A673 (cell line): ENCODE measurements around the gene LY86. TPM values are rescaled to one million over a fixed set of nuclear protein-coding genes. Genes with fewer than 3 reads are reported as not detected.
A peak's percentile ranks its signal among the peaks of the same experiment; 100 is the strongest.

Experiments used
- BruUV-seq: library from RNA; stranded (reverse); fragments of 400-500 nt; replicated peaks from 2 replicates; lab custom pipeline; 2021; lab: Mats Ljungman, UMichigan
- CTCF ChIA-PET: fragments of 300-600 bp; sonication (Branson Sonifier 250); formaldehyde crosslinking; loops from one replicate; lab custom pipeline; 2022; ENCODE audit warnings: antibody characterized with exemption; lab: Charles Lee
- POLR2A ChIA-PET: fragments of 300-600 bp; sonication (Branson Sonifier 250); formaldehyde crosslinking; loops from one replicate; lab custom pipeline; 2022; ENCODE audit warnings: antibody characterized with exemption; ENCODE audit not compliant: low non-redundant PET; lab: Charles Lee
- DNase-seq: peaks from one replicate; pipeline ENCODE4 v3.0.0-alpha.2; 2015; ENCODE audit warnings: low spot score
- H3K27ac ChIP-seq: fragments of 200-600 bp; sonication (generic); 2 replicates; pipeline ENCODE4 v1.5.1; 2016; ENCODE audit warnings: mixed run types, low read depth, mild to moderate bottlenecking, mixed read lengths, antibody characterized with exemption, low read length; ENCODE audit not compliant: poor library complexity, severe bottlenecking
- H3K27me3 ChIP-seq: fragments of 200-600 bp; sonication (generic); replicated peaks from 2 replicates; pipeline ENCODE4 v1.6.1; 2017; ENCODE audit warnings: mixed run types, low read depth, mild to moderate bottlenecking, mixed read lengths, antibody characterized with exemption, low read length; ENCODE audit not compliant: insufficient read depth, poor library complexity
- H3K36me3 ChIP-seq: fragments of 200-600 bp; sonication (generic); 2 replicates; pipeline ENCODE4 v1.6.1; 2016; ENCODE audit warnings: mixed run types, mild to moderate bottlenecking, mixed read lengths, antibody characterized with exemption, low read length; ENCODE audit not compliant: insufficient read depth, poor library complexity, severe bottlenecking
- H3K4me1 ChIP-seq: fragments of 200-600 bp; sonication (generic); 2 replicates; pipeline ENCODE4 v1.6.1; 2017; ENCODE audit warnings: mixed run types, mild to moderate bottlenecking, mixed read lengths, antibody characterized with exemption, low read length; ENCODE audit not compliant: insufficient read depth, poor library complexity, severe bottlenecking
- H3K4me3 ChIP-seq: fragments of 200-600 bp; sonication (generic); 2 replicates; pipeline ENCODE4 v1.5.1; 2016; ENCODE audit warnings: low read depth, mixed run types, mild to moderate bottlenecking, mixed read lengths, low read length; ENCODE audit not compliant: poor library complexity, severe bottlenecking
- H3K9me3 ChIP-seq: fragments of 200-600 bp; sonication (generic); 2 replicates; pipeline ENCODE4 v1.6.1; 2016; ENCODE audit warnings: mixed run types, low read depth, mild to moderate bottlenecking, mixed read lengths, antibody characterized with exemption, low read length; ENCODE audit not compliant: poor library complexity, severe bottlenecking
- EZH2 ChIP-seq: fragments of 200-600 bp; sonication (generic); IDR thresholded peaks from 2 replicates; pipeline ENCODE4 v1.6.1; 2017; ENCODE audit warnings: borderline replicate concordance, low read depth, mild to moderate bottlenecking, mixed read lengths, antibody characterized with exemption, low read length; ENCODE audit not compliant: poor library complexity, severe bottlenecking
- intact Hi-C: fragments of 100-400 bp; cut with micrococcal nuclease; formaldehyde crosslinking; loops from one replicate; pipeline ENCODE4 v1.10.0; 2022; ENCODE audit not compliant: unreplicated experiment
- total RNA-seq: library from RNA; stranded (reverse); gene quantifications from 2 replicates; pipeline ENCODE4 v1.2.3, GENCODE V29; 2021
- TF ChIP-seq, protein P1 (sequence below): fragments of 300-800, 200-600 bp; sonication (generic); conservative IDR thresholded peaks from 2 replicates; pipeline ENCODE4 v1.5.1; 2017; ENCODE audit warnings: low read depth, mild to moderate bottlenecking, antibody characterized with exemption, low read length, moderate library complexity, mixed read lengths

LY86 gene
- total RNA-seq, 1 experiment from 2014 or later = not detected

DNA sequence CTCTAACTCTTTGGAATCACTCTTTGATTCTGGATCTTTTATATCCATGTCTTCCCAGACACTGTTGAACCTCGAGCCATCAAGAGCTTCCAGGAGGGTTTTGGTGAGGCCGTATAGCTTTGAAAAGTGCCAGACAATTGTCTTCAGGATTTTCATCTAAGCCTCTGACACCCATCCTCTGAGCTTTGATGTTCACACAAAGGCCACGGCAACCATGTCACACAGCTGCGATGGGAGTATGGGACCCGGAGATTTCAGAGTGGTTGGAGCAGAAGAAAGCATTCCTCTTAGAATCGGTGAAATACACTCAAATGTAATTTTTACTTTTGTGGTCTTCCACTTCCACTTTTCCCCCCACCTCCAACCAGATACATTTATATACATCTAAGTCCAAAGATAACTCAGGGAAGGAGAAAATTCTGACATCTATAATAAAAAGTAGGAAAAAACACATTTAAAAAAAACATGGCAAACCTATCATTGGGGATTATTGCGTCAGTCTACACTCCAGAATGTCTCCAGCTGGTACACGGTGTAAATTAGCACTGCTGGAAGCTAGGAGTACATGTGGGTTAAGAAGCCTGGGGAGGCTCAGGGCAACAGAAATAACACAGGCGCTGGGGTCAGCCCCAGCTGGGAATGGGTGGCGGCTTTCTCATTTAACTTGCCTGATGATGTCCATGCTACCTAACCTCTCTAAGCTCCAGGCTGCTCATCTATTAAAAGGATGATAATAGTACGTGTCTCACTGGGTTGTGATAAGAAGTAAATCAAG lies 92.7 kb downstream of the LY86 start:
- Histone ChIP-seq H3K4me1 (peaks cover 30% of the 10 kb centered on the region), H3K36me3 (no peaks in the 10 kb centered on the region), H3K4me3 (no peak overlapping the region), H3K27me3 (no peaks in the 10 kb centered on the region), H3K27ac (peak overlapping the region; percentile 45), H3K9me3 (no peaks in the 10 kb centered on the region)
- TF ChIP-seq, protein P1, sequence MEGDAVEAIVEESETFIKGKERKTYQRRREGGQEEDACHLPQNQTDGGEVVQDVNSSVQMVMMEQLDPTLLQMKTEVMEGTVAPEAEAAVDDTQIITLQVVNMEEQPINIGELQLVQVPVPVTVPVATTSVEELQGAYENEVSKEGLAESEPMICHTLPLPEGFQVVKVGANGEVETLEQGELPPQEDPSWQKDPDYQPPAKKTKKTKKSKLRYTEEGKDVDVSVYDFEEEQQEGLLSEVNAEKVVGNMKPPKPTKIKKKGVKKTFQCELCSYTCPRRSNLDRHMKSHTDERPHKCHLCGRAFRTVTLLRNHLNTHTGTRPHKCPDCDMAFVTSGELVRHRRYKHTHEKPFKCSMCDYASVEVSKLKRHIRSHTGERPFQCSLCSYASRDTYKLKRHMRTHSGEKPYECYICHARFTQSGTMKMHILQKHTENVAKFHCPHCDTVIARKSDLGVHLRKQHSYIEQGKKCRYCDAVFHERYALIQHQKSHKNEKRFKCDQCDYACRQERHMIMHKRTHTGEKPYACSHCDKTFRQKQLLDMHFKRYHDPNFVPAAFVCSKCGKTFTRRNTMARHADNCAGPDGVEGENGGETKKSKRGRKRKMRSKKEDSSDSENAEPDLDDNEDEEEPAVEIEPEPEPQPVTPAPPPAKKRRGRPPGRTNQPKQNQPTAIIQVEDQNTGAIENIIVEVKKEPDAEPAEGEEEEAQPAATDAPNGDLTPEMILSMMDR = no peak
- TF ChIP-seq EZH2 = no peak
- ChIA-PET CTCF (interaction anchor here (0.7 to 1.9 kb wide), 2 partner anchors 16 to 718 kb away, joined by 3 to 8 read pairs; no protein-coding TSS in a partner anchor), POLR2A (interaction anchor here (0.7 kb wide), 1 partner anchor 49 kb away, joined by 3 read pairs; no protein-coding TSS in a partner anchor)
- intact Hi-C loops = no loop called here
- DNase-seq = no peak
- BruUV-seq = no TSS peak

GRCh38 chr6:6682225-6682624 lies 93.7 kb downstream of the LY86 start:
- no peaks in the 10 kb centered on the region for H3K9me3 ChIP-seq
- CTCF ChIA-PET = interaction anchor here (0.6 to 1.9 kb wide), 2 partner anchors 8 to 15 kb away, joined by 4 to 8 read pairs; no protein-coding TSS in a partner anchor
- H3K36me3 ChIP-seq = no peaks in the 10 kb centered on the region
- BruUV-seq = no TSS peak
- H3K4me3 ChIP-seq = no peak overlapping the region
- intact Hi-C loops = no loop called here
- H3K27me3 ChIP-seq = no peaks in the 10 kb centered on the region
- TF ChIP-seq, protein P1 = no peak
- TF ChIP-seq EZH2 = no peak
- POLR2A ChIA-PET = no interaction called here
- peaks cover 34% of the 10 kb centered on the region for H3K4me1 ChIP-seq
- DNase-seq = no peak
- no peak overlapping the region for H3K27ac ChIP-seq

DNA sequence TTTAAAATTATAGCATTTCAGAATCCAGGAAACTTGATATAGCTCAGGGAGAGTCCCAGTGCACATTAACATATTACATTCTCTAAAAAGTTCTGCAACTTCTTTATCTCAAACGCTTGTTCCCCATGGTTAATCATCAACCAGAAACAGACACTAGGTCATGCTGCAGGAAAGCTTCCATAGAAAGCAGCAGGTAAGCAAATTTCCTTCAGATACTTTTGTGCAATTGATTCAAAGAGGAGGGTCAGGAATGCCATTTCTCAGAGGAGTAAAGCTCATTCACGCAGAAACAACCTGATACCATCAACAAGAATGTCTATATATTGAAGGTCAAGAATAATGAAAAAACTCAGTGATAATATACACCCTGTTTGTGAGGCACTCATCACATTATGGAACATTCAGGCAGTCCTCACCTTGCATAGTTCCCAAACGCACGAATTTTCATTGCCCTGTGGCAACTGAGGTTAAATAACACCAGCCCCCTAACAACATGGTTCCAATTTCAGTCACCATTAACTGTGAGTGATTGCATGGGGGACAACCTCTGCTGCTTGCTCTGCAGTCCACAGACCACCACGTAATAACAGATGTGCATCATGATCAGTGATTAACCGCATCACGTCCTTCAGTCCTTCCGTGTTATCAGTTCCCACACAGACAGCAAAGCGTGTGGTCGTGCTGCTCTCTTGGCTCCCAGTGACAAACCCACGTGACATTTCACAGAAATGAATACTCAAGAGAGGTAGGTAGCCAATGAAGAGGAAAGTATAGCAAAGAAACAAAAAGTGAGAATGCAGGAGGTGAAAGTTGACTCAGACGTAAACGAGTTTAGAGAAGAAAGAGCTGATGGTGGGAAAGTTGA lies 95.7 kb downstream of the LY86 start:
- Histone ChIP-seq H3K36me3 (no peaks in the 10 kb centered on the region), H3K4me3 (no peak overlapping the region), H3K27me3 (no peaks in the 10 kb centered on the region), H3K27ac (no peak overlapping the region), H3K9me3 (no peaks in the 10 kb centered on the region), H3K4me1 (peaks cover 34% of the 10 kb centered on the region)
- BruUV-seq = no TSS peak
- TF ChIP-seq, protein P1 = no peak
- no peak for TF ChIP-seq EZH2
- intact Hi-C loops = no loop called here
- ChIA-PET CTCF (no interaction called here), POLR2A (no interaction called here)
- DNase-seq = no peak
